ENCODE measurements around the gene ADH1A.
"Not testable (repeated sequence)": the region's sequence is repeated elsewhere in the genome, so short reads cannot be mapped to it uniquely, and the experiment has no call there.

ADH1A gene

DNA sequence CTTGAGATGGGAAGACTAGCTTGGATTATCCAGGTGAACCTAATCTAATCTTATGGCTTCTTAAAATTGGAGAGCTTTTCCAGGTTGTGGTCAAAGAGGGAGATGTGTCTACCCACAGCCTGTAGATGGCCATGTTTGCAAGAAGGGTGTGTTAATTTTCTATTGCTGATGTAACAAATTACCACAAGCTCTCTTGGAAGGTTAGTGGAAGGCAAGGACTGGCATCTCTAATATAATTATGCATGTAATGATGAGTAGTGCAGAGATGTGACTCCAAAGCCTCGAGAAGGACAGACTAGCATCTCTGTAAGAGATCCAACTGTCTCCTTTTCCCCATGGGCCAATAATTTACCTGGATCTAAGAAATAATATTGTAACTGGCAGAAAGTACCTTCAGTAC, 33.6 kb upstream of the ADH1A start:
- no peak for DNase-seq (ENCODE audit: low read depth)
- TF ChIP-seq, protein P1, sequence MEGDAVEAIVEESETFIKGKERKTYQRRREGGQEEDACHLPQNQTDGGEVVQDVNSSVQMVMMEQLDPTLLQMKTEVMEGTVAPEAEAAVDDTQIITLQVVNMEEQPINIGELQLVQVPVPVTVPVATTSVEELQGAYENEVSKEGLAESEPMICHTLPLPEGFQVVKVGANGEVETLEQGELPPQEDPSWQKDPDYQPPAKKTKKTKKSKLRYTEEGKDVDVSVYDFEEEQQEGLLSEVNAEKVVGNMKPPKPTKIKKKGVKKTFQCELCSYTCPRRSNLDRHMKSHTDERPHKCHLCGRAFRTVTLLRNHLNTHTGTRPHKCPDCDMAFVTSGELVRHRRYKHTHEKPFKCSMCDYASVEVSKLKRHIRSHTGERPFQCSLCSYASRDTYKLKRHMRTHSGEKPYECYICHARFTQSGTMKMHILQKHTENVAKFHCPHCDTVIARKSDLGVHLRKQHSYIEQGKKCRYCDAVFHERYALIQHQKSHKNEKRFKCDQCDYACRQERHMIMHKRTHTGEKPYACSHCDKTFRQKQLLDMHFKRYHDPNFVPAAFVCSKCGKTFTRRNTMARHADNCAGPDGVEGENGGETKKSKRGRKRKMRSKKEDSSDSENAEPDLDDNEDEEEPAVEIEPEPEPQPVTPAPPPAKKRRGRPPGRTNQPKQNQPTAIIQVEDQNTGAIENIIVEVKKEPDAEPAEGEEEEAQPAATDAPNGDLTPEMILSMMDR (conservative IDR thresholded peaks at IDR 0.05; ENCODE audit: low read depth, low read length) = no peak
- no peak overlapping the region for H3K4me3 ChIP-seq (ENCODE audit: low read length)

DNA sequence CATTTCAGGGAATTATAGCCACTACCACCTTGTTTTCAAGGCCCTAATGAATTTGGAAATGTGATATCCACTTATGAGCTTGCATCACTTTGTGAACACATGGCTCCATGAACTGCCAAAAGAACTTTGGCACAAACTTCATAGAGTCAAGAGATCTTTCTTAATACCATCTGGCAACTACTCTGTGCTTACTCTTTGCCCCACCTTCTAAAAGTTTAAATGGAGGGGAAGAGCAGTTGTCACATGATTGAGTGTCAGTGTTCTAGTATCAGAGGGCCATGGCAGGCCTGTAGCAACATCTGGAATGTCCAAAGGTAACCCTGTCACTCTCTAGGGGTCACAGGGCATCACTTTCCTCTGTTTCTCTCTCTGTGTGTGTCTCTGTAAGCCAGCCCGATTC, 33.0 kb upstream of the ADH1A start:
- TF ChIP-seq, protein P1 (conservative IDR thresholded peaks at IDR 0.05; ENCODE audit: low read depth, low read length) = no peak
- no peak for DNase-seq (ENCODE audit: low read depth)
- H3K4me3 ChIP-seq (ENCODE audit: low read length) = no peak overlapping the region

DNA sequence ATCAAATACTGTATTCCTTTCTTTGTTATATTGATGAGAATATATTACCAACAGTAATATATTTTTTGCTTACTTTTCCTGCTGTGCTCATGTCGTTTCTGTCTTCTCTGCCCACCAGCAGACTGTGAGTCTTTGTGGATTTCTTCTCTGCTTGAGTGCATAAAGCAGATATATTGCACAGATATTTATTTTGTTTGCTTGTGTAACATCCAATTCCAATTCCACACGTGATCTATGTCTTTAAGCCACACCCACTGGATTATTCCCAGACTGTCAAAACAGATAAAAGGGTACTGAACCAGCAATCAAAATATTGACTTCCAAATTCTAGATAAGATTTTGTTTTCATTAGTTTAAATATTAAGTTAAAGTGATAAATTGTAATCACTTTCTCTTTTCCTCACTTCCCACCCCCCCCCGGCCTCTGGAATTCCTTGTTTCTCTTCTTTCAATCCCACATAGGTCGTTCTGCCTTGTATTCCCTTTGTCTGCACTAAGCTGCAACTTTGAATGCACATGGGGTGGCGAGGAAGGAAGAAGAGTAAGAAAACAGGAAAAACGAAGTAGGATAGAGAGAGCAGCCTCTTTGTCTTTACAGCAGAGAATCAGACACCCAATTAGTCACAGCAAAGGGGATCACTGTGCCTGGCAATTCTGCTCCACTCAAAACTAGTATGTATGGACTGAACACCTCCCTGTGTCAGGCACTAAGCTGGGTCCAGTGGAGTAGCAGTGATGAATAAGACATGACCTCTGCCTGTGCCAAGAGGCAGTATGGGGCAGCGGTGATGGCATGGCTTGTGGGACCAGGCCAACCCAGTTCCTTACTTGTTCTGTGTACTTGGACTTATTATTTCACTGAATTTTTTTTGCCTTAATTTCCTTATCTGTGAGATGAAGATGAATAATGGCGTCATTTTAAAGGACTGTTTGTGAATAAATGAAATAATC, 30.7 kb upstream of the ADH1A start, which contains the start of gene ADH1B:
ADH1B (minus strand) TSS at position 161 of the 951 bp plus-strand sequence; CDS start at position 91, 70 bp downstream.
- TF ChIP-seq, protein P1 (conservative IDR thresholded peaks at IDR 0.05; ENCODE audit: low read depth, low read length) = no peak
- DNase-seq (ENCODE audit: low read depth) = no peak

DNA sequence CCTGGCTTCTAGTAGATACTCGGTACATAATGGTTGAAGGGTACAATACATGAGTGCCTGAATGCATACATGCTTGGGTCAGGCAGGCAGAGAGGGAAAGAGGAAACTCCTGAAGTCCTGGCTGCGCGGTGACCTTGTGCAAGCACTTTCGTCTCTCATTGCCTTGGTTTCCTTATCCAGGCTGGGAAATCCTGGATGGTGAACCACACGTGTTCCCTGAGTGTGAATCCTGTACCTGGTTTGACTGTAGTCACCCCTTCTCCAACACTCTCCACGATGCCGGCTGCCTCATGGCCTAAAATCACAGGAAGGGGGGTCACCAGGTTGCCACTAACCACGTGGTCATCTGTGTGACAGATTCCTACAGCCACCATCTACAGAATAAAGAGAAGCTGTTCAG, 27.0 kb upstream of the ADH1A start:
- DNase-seq (ENCODE audit: low read depth); H3K4me3 ChIP-seq (ENCODE audit: low read length): not testable (repeated sequence)

More for the DNA sequence above, 30.7 kb upstream of the ADH1A start, which contains the start of gene ADH1B:
- no peak within 1 kb of the TSS for H3K4me3 ChIP-seq (ENCODE audit: low read length)

DNA sequence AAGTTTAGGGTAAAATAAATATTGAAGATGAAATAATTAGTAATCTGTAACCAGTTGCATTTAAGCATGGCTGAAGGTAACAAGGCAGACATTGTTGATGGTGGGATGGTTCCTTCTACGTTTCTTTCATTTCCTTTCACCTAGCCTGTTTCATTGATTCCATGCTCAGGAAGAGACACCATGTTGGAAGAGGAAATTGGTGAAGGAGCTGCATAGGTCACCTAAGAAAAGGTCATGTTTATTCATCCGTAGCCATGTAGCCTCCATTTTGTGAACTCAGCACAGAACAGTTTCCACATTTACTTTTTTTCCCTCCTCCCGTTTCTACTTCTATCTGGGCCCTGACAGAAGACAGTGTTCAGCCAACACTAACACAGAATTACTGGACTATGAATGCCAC, 26.6 kb upstream of the ADH1A start:
- DNase-seq (ENCODE audit: low read depth) = no peak
- no peak overlapping the region for H3K4me3 ChIP-seq (ENCODE audit: low read length)
- TF ChIP-seq, protein P1 (conservative IDR thresholded peaks at IDR 0.05; ENCODE audit: low read depth, low read length) = no peak

DNA sequence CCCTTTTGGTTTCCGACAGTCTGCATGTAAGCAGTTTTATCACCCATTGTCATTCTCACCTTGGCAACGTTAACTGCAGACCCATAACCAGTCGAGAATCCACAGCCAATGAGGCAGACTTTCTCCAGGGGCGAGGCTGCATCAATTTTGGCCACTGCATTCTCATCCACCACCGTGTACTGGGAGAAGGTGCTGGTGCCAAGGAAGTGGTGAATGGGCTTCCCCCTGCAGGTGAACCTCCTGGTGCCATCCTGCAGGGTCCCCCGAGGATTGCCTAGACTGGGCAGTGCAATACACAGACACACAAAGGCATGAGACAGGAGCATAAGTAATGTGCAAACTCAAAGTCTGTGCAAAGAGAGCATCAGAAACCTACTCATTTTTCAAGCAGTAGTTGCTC, 25.1 kb upstream of the ADH1A start:
- TF ChIP-seq, protein P1 (conservative IDR thresholded peaks at IDR 0.05; ENCODE audit: low read depth, low read length) = no peak
- no peak for DNase-seq (ENCODE audit: low read depth)
- H3K4me3 ChIP-seq (ENCODE audit: low read length) = no peak overlapping the region

DNA sequence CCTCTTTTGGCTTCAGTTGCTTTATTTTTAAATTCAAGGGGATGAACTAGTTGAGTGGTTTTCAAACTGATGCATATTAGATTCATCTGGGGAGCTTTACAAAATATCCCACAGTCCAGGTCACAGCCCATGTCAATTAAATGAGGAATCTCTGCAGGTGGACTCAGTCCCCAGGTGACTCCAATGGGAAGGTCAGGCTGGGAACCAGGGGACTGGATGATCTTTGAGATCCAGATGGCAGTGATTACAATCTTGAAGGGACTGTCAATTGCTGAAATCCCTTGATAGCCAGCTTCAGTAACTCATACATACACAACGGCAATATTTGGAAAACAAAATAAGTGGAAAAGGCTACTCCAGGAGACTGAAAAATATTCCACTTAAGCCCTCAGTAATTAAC, 23.4 kb upstream of the ADH1A start:
- TF ChIP-seq, protein P1 (conservative IDR thresholded peaks at IDR 0.05; ENCODE audit: low read depth, low read length) = no peak
- DNase-seq (ENCODE audit: low read depth) = no peak
- H3K4me3 ChIP-seq (ENCODE audit: low read length) = no peak overlapping the region
